A673 (cell line): ENCODE data around the gene PPP2R5B. TPM values are rescaled to one million over a fixed set of nuclear protein-coding genes. Genes with fewer than 3 reads are reported as not detected.
A peak's percentile ranks its signal among the peaks of the same experiment; 100 is the strongest.

ENCODE experiments used
- BruUV-seq: library from RNA; stranded (reverse); fragments of 400-500 nt; replicated peaks from 2 replicates; lab custom pipeline; 2021; lab: Mats Ljungman, UMichigan
- CTCF ChIA-PET: fragments of 300-600 bp; sonication (Branson Sonifier 250); formaldehyde crosslinking; loops from one replicate; lab custom pipeline; 2022; ENCODE audit warnings: antibody characterized with exemption; lab: Charles Lee
- POLR2A ChIA-PET: fragments of 300-600 bp; sonication (Branson Sonifier 250); formaldehyde crosslinking; loops from one replicate; lab custom pipeline; 2022; ENCODE audit warnings: antibody characterized with exemption; ENCODE audit not compliant: low non-redundant PET; lab: Charles Lee
- DNase-seq: peaks from one replicate; pipeline ENCODE4 v3.0.0-alpha.2; 2015; ENCODE audit warnings: low spot score
- H3K27ac ChIP-seq: fragments of 200-600 bp; sonication (generic); 2 replicates; pipeline ENCODE4 v1.5.1; 2016; ENCODE audit warnings: mixed run types, low read depth, mild to moderate bottlenecking, mixed read lengths, antibody characterized with exemption, low read length; ENCODE audit not compliant: poor library complexity, severe bottlenecking
- H3K27me3 ChIP-seq: fragments of 200-600 bp; sonication (generic); replicated peaks from 2 replicates; pipeline ENCODE4 v1.6.1; 2017; ENCODE audit warnings: mixed run types, low read depth, mild to moderate bottlenecking, mixed read lengths, antibody characterized with exemption, low read length; ENCODE audit not compliant: insufficient read depth, poor library complexity
- H3K36me3 ChIP-seq: fragments of 200-600 bp; sonication (generic); 2 replicates; pipeline ENCODE4 v1.6.1; 2016; ENCODE audit warnings: mixed run types, mild to moderate bottlenecking, mixed read lengths, antibody characterized with exemption, low read length; ENCODE audit not compliant: insufficient read depth, poor library complexity, severe bottlenecking
- H3K4me1 ChIP-seq: fragments of 200-600 bp; sonication (generic); 2 replicates; pipeline ENCODE4 v1.6.1; 2017; ENCODE audit warnings: mixed run types, mild to moderate bottlenecking, mixed read lengths, antibody characterized with exemption, low read length; ENCODE audit not compliant: insufficient read depth, poor library complexity, severe bottlenecking
- H3K4me3 ChIP-seq: fragments of 200-600 bp; sonication (generic); 2 replicates; pipeline ENCODE4 v1.5.1; 2016; ENCODE audit warnings: low read depth, mixed run types, mild to moderate bottlenecking, mixed read lengths, low read length; ENCODE audit not compliant: poor library complexity, severe bottlenecking
- H3K9me3 ChIP-seq: fragments of 200-600 bp; sonication (generic); 2 replicates; pipeline ENCODE4 v1.6.1; 2016; ENCODE audit warnings: mixed run types, low read depth, mild to moderate bottlenecking, mixed read lengths, antibody characterized with exemption, low read length; ENCODE audit not compliant: poor library complexity, severe bottlenecking
- CTCF ChIP-seq: fragments of 300-800, 200-600 bp; sonication (generic); conservative IDR thresholded peaks from 2 replicates; pipeline ENCODE4 v1.5.1; 2017; ENCODE audit warnings: low read depth, mild to moderate bottlenecking, antibody characterized with exemption, low read length, moderate library complexity, mixed read lengths
- EZH2 ChIP-seq: fragments of 200-600 bp; sonication (generic); IDR thresholded peaks from 2 replicates; pipeline ENCODE4 v1.6.1; 2017; ENCODE audit warnings: borderline replicate concordance, low read depth, mild to moderate bottlenecking, mixed read lengths, antibody characterized with exemption, low read length; ENCODE audit not compliant: poor library complexity, severe bottlenecking
- intact Hi-C: fragments of 100-400 bp; cut with micrococcal nuclease; formaldehyde crosslinking; loops from one replicate; pipeline ENCODE4 v1.10.0; 2022; ENCODE audit not compliant: unreplicated experiment
- total RNA-seq: library from RNA; stranded (reverse); gene quantifications from 2 replicates; pipeline ENCODE4 v1.2.3, GENCODE V29; 2021

Gene PPP2R5B
- total RNA-seq, 1 experiment from 2014 or later = 16.1 TPM

- Histone ChIP-seq H3K27ac (no peak overlapping the region), H3K4me1 (no peaks in the 10 kb centered on the region), H3K27me3 (no peaks in the 10 kb centered on the region), H3K36me3 (no peaks in the 10 kb centered on the region), H3K4me3 (no peak overlapping the region), H3K9me3 (no peaks in the 10 kb centered on the region)
- intact Hi-C loops = loop anchor here (1.0 kb wide), 1 partner anchor 46 kb away; no protein-coding TSS in a partner anchor
- BruUV-seq = no TSS peak
- CTCF ChIA-PET = no interaction called here
- DNase-seq = no peak
- POLR2A ChIA-PET = no interaction called here
- TF ChIP-seq EZH2 (no peak), CTCF (no peak)
These were observed 31.1 kb upstream of the PPP2R5B start for GRCh38 chr11:64893194-64894069.

- DNase-seq = peak; percentile 72
- CTCF ChIA-PET = no interaction called here
- BruUV-seq = no TSS peak
These were observed 30.2 kb upstream of the PPP2R5B start for GRCh38 chr11:64894070-64894811.

More at GRCh38 chr11:64894070-64894811, 30.2 kb upstream of the PPP2R5B start:
- Histone ChIP-seq H3K27me3 (no peaks in the 10 kb centered on the region), H3K27ac (no peak overlapping the region), H3K9me3 (no peaks in the 10 kb centered on the region), H3K4me1 (no peaks in the 10 kb centered on the region), H3K4me3 (no peak overlapping the region), H3K36me3 (no peaks in the 10 kb centered on the region)
- POLR2A ChIA-PET = no interaction called here
- intact Hi-C loops = loop anchor here (1.0 kb wide), 1 partner anchor 47 kb away; no protein-coding TSS in a partner anchor
- TF ChIP-seq EZH2 (no peak), CTCF (peak; percentile 93)
